HepG2 (cell line): ENCODE results near the gene CCDC33. TPM values are rescaled to one million over a fixed set of nuclear protein-coding genes. Genes with fewer than 3 reads are reported as not detected.

Experiments used
- ATAC-seq: fragments of 200-7000 bp; cut with Tn5 transposase; 3 replicates; pipeline ENCODE4 v1.9.1; 2020; ENCODE audit warnings: mild to moderate bottlenecking, moderate library complexity
- BruUV-seq: library from RNA; stranded (reverse); fragments of 400-500 nt; replicated peaks from 2 replicates; lab custom pipeline; 2021; lab: Mats Ljungman, UMichigan
- CTCF ChIA-PET: fragments of 300-600 bp; formaldehyde crosslinking; extraction: SDS; loops from one replicate; lab custom pipeline; 2021; ENCODE audit warnings: low total read pairs, inconsistent platforms, low intra/inter-chr PET ratio; lab: Yijun Ruan, JAX
- POLR2A ChIA-PET: fragments of 350-600 bp; sonication (Branson Sonifier 250); formaldehyde crosslinking; loops from one replicate; lab custom pipeline; 2020; ENCODE audit warnings: antibody characterized with exemption, inconsistent platforms; lab: Yijun Ruan, JAX
- DNase-seq: peaks from one replicate; pipeline ENCODE4 v3.0.0-alpha.2; 2015; ENCODE audit warnings: low spot score
- FAIRE-seq: peaks from 3 replicates; lab custom pipeline; 2011; peaks lifted over from hg19 to GRCh38; lab: Jason Lieb, UNC
- H2AFZ ChIP-seq: one replicate; pipeline ENCODE4 v1.6.1; 2011; ENCODE audit warnings: low read length, inconsistent platforms
- H3K27ac ChIP-seq: fragments of 300-600 bp; 3 replicates; pipeline ENCODE4 v1.8.0; 2011; ENCODE audit warnings: mixed run types, mild to moderate bottlenecking, mixed read lengths, low read length, inconsistent platforms; ENCODE audit not compliant: insufficient read depth; ENCODE audit errors: extremely low read length
- H3K27me3 ChIP-seq, 2 experiments: fragments of 200-600 bp in 1 of 2; 2 replicates in 1 of 2; 3 replicates in 1 of 2; pipeline versions ENCODE4 v1.6.0 to v1.8.0; 2011; ENCODE audit warnings: low read length in 2 of 2, mild to moderate bottlenecking in 2 of 2, moderate library complexity in 2 of 2, inconsistent platforms in 1 of 2; ENCODE audit not compliant: insufficient read depth in 2 of 2, control insufficient read depth in 1 of 2
- H3K36me3 ChIP-seq, 2 experiments: fragments of 200-600 bp in 1 of 2; replicated peaks in 1 of 2; 2 replicates in 1 of 2; 3 replicates in 1 of 2; pipeline versions ENCODE4 v1.5.1 to v1.8.0; 2011; ENCODE audit warnings: low read length in 2 of 2, inconsistent platforms in 1 of 2; ENCODE audit not compliant: insufficient read depth in 2 of 2, control insufficient read depth in 1 of 2
- H3K4me1 ChIP-seq: 2 replicates; pipeline ENCODE4 v1.5.1; 2012; ENCODE audit warnings: low read length, inconsistent platforms; ENCODE audit not compliant: insufficient read depth
- H3K4me2 ChIP-seq: 2 replicates; pipeline ENCODE4 v1.6.0; 2011; ENCODE audit warnings: low read depth, low read length, inconsistent platforms
- H3K4me3 ChIP-seq, 3 experiments: fragments of 200-600 bp in 1 of 3; sonication (generic), shearing (Covaris generic) in 1 of 3; replicated peaks in 1 of 3; 2 replicates each; pipeline ENCODE4 v1.5.1; 2011 to 2016; ENCODE audit warnings: low read length in 3 of 3, inconsistent platforms in 2 of 3, low read depth in 2 of 3, mild to moderate bottlenecking in 2 of 3, control low read depth in 1 of 3, mixed read lengths in 1 of 3; ENCODE audit not compliant: insufficient read depth in 1 of 3
- H3K79me2 ChIP-seq: one replicate; pipeline ENCODE4 v1.6.1; 2011; ENCODE audit warnings: low read length, inconsistent platforms; ENCODE audit not compliant: insufficient read depth
- H3K9ac ChIP-seq: 2 replicates; pipeline ENCODE4 v1.6.0; 2011; ENCODE audit warnings: mild to moderate bottlenecking, low read depth, low read length, inconsistent platforms; ENCODE audit not compliant: insufficient read depth
- H3K9me3 ChIP-seq: 2 replicates; pipeline ENCODE4 v1.5.1; 2012; ENCODE audit warnings: mild to moderate bottlenecking, low read length
- H4K20me1 ChIP-seq: 2 replicates; pipeline ENCODE4 v1.6.0; 2011; ENCODE audit warnings: inconsistent platforms, mild to moderate bottlenecking, low read length, moderate library complexity; ENCODE audit not compliant: insufficient read depth
- GABPA ChIP-seq, 2 experiments: IDR thresholded peaks; 2 replicates each; pipeline ENCODE4 v1.6.1; 2011 to 2016; ENCODE audit warnings: low read depth in 2 of 2, low read length in 1 of 2, missing biosample characterization in 1 of 2, missing genetic modification characterization in 1 of 2
- HOXD1 ChIP-seq: sonication (generic); formaldehyde crosslinking; IDR thresholded peaks from 2 replicates; pipeline ENCODE4 v1.5.0; 2020; ENCODE audit warnings: missing genetic modification reagents
- POLR2G ChIP-seq: fragments of 200-400 bp; formaldehyde crosslinking; IDR thresholded peaks from 2 replicates; pipeline ENCODE4 v1.6.1; 2018; ENCODE audit warnings: mild to moderate bottlenecking, low read depth, low read length, moderate library complexity
- RORA ChIP-seq: sonication (generic); formaldehyde crosslinking; IDR thresholded peaks from 2 replicates; pipeline ENCODE4 v1.5.0; 2020; ENCODE audit warnings: mild to moderate bottlenecking, missing genetic modification reagents, moderate library complexity
- SMC3 ChIP-seq: IDR thresholded peaks from 2 replicates; pipeline ENCODE4 v1.6.1; 2011; ENCODE audit warnings: low read length, improper control_type of control experiment
- TCF12 ChIP-seq, 2 experiments: fragments of 450-650 bp in 1 of 2; sonication (generic) in 1 of 2; formaldehyde crosslinking in 1 of 2; IDR thresholded peaks; 2 replicates each; pipeline versions ENCODE4 v1.6.1 to v1.8.0; 2017 to 2022; ENCODE audit warnings: antibody characterized with exemption in 1 of 2, mild to moderate bottlenecking in 1 of 2, missing genetic modification reagents in 1 of 2, moderate library complexity in 1 of 2
- ZBTB1 ChIP-seq: sonication (generic); formaldehyde crosslinking; IDR thresholded peaks from 2 replicates; pipeline ENCODE4 v1.4.0; 2020; ENCODE audit warnings: missing genetic modification reagents, borderline replicate concordance
- ZBTB38 ChIP-seq: sonication (generic); formaldehyde crosslinking; IDR thresholded peaks from 2 replicates; pipeline ENCODE4 v1.5.1; 2020; ENCODE audit warnings: mild to moderate bottlenecking, missing genetic modification reagents
- ZNF24 ChIP-seq: fragments of 450-650 bp; IDR thresholded peaks from 2 replicates; pipeline ENCODE4 v1.6.1; 2017; ENCODE audit warnings: antibody characterized with exemption, mild to moderate bottlenecking
- ZNF790 ChIP-seq: sonication (generic); formaldehyde crosslinking; IDR thresholded peaks from 2 replicates; pipeline ENCODE4 v1.8.0; 2022; ENCODE audit warnings: missing genetic modification reagents, mild to moderate bottlenecking, borderline replicate concordance
- WGBS: methylation state at CpG from one replicate; pipeline ENCODE4 v1.1.6; 2017; ENCODE audit warnings: low lambda C conversion rate; 5-methylcytosine and 5-hydroxymethylcytosine counted together
- in situ Hi-C: cut with HindIII; loops from 2 replicates; pipeline ENCODE4 v1.10.0; 2017; ENCODE audit warnings: low pct_unique_long_range_greater_than_20kb; ENCODE audit not compliant: extremely low pct_ligation_motif_present
- intact Hi-C: fragments of 100-400 bp; cut with micrococcal nuclease; formaldehyde crosslinking; loops from one replicate; pipeline ENCODE4 v1.10.0; 2022; ENCODE audit not compliant: unreplicated experiment
- polyA plus RNA-seq, 8 experiments: library from polyadenylated mRNA; depleted of rRNA in 3 of 8; stranded (reverse) in 7 of 8; unstranded in 1 of 8; fragments of >200 nt; fragmentation: Illumina TruSeq in 4 of 8; extraction: Trizol in 4 of 8; gene quantifications; 2 replicates each; pipeline versions ENCODE4 v1.2.1 to v1.2.3, GENCODE V29; 2011 to 2016; ENCODE audit warnings: low read depth in 4 of 8, missing spikeins in 1 of 8, mixed read lengths in 1 of 8; ENCODE audit not compliant: insufficient read depth in 1 of 8
- total RNA-seq, 5 experiments: library from RNA; depleted of rRNA; stranded (reverse); fragments of >200 nt; fragmentation: Illumina TruSeq; extraction: Trizol; gene quantifications; 2 replicates each; pipeline ENCODE4 v1.2.3, GENCODE V29; 2016; ENCODE audit warnings: low read depth in 1 of 5
- TF ChIP-seq, protein P1 (sequence below): sonication (generic); formaldehyde crosslinking; IDR thresholded peaks from 2 replicates; pipeline ENCODE4 v1.4.0; 2020; ENCODE audit warnings: missing genetic modification reagents
- TF ChIP-seq, protein P2 (sequence below), 2 experiments: fragments of 450-650 bp in 1 of 2; sonication (generic) in 1 of 2; formaldehyde crosslinking; IDR thresholded peaks; 2 replicates each; pipeline versions ENCODE4 v1.5.0 to v1.8.0; 2020 to 2022; ENCODE audit warnings: mild to moderate bottlenecking in 1 of 2, missing genetic modification reagents in 1 of 2
- TF ChIP-seq, protein P3 (sequence below): sonication (generic); formaldehyde crosslinking; IDR thresholded peaks from 2 replicates; pipeline ENCODE4 v1.4.0; 2020; ENCODE audit warnings: missing genetic modification reagents
- TF ChIP-seq, protein P4 (sequence below): IDR thresholded peaks from 2 replicates; pipeline ENCODE4 v1.6.1; 2012; ENCODE audit warnings: inconsistent platforms

Gene CCDC33
- total and polyA plus RNA-seq, 2 of the 13 experiments (the other 11 are each of a cell fraction or from before 2014, with no cell fraction given), result 0.30 TPM; not detected in 1

DNA sequence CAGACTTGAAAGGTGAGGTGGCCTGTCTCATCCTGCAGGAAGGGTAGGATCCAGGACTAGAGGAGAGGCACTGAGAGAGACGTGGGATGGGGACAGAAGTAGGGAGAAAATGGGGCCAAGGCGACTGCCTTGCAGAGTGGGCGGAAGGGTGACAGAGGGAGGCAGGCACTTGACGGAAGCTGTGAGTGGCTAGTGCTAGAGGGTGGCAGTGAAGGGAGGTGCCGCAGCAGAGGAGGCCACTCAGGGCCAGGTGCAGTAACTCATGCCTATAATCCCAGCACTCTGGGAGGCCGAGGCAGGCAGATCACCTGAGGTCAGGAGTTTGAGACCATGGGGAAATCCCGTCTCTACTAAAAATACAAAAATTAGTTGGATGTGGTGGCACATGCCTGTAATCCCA is 7.3 kb downstream of the CCDC33 start:
- intact Hi-C loops, result no loop called here
- no peak for ATAC-seq
- H3K27me3 ChIP-seq, result peaks cover 4 to 34% of the 10 kb centered on the region in 2 experiments
- H3K27ac ChIP-seq, result no peak overlapping the region
- no peak overlapping the region for H3K4me3 ChIP-seq
- WGBS, result 27% methylated on average over 7 of the region's 7 CpGs
- no peak overlapping the region for H2AFZ ChIP-seq
- TF ChIP-seq SMC3, result no peak
- TF ChIP-seq, protein P1, sequence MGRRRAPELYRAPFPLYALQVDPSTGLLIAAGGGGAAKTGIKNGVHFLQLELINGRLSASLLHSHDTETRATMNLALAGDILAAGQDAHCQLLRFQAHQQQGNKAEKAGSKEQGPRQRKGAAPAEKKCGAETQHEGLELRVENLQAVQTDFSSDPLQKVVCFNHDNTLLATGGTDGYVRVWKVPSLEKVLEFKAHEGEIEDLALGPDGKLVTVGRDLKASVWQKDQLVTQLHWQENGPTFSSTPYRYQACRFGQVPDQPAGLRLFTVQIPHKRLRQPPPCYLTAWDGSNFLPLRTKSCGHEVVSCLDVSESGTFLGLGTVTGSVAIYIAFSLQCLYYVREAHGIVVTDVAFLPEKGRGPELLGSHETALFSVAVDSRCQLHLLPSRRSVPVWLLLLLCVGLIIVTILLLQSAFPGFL (CRISPR knock-in tag), result no peak
- no peak for FAIRE-seq
- no peaks in the 10 kb centered on the region for H3K36me3 ChIP-seq
- in situ Hi-C loops, result no loop called here
- H3K4me1 ChIP-seq, result peaks cover 13% of the 10 kb centered on the region; the same call in 1 of the 2 replicates
- no peaks in the 10 kb centered on the region for H3K79me2 ChIP-seq
- no peak for DNase-seq
- no peak overlapping the region for H3K9ac ChIP-seq
- no peaks in the 10 kb centered on the region for H4K20me1 ChIP-seq
- CTCF ChIA-PET, result no interaction called here
- POLR2A ChIA-PET, result no interaction called here
- H3K9me3 ChIP-seq, result no peaks in the 10 kb centered on the region
- H3K4me2 ChIP-seq, result no peak overlapping the region
- no TSS peak for BruUV-seq

DNA sequence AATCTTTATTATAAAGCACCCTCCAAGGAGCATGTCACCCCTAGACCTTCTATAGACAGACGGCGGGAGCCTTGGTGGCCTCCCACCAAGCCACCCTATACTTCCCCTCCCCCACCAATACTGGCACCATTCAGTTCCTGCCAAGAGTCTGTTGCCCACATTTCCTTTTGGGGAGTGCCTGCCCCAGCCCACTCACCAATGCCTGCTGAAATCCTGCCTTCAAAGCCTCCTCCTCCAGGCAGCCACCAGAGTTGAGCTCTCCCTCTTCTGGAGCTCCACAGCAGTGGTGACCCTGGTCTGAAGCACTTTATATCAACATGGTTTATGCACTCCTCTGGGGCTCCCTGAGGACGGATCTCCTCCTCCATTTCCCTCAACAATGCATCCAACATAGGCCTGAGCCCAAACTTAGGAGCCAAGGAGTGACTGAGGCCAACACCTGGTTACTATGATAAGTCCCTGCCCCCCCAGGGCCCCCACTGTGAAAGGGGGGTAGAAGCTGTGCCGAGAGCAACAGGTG is 8.8 kb downstream of the CCDC33 start:
- Histone ChIP-seq H3K79me2 (no peaks in the 10 kb centered on the region), H4K20me1 (no peaks in the 10 kb centered on the region), H3K4me1 (peaks cover 13% of the 10 kb centered on the region; the same call in 1 of the 2 replicates), H3K4me2 (no peak overlapping the region), H3K4me3 (no peak overlapping the region), H3K36me3 (no peaks in the 10 kb centered on the region), H3K9ac (no peak overlapping the region), H3K27me3 (peaks cover 2 to 35% of the 10 kb centered on the region in 2 experiments; a peak in 4 of 5 replicates), H2AFZ (no peak overlapping the region), H3K27ac (no peak overlapping the region), H3K9me3 (no peaks in the 10 kb centered on the region)
- CTCF ChIA-PET, result no interaction called here
- no peak for DNase-seq
- in situ Hi-C loops (no loop called here), intact Hi-C loops (no loop called here)
- POLR2A ChIA-PET, result no interaction called here
- 6% methylated on average over 3 of the region's 4 CpGs for WGBS
- no TSS peak for BruUV-seq
- no peak for ATAC-seq
- FAIRE-seq, result no peak
- TF ChIP-seq HOXD1 (CRISPR knock-in tag), result no peak
- no peak for TF ChIP-seq GABPA (IDR thresholded peaks at IDR 0.05; ENCODE audit: low read depth, low read length)
- TF ChIP-seq GABPA (CRISPR knock-in tag; IDR thresholded peaks at IDR 0.05; ENCODE audit: low read depth), result no peak
- no peak for TF ChIP-seq TCF12 (IDR thresholded peaks at IDR 0.05)
- no peak for TF ChIP-seq TCF12 (CRISPR knock-in tag; IDR thresholded peaks at IDR 0.05)
- no peak for TF ChIP-seq RORA (CRISPR knock-in tag)
- TF ChIP-seq, protein P2, sequence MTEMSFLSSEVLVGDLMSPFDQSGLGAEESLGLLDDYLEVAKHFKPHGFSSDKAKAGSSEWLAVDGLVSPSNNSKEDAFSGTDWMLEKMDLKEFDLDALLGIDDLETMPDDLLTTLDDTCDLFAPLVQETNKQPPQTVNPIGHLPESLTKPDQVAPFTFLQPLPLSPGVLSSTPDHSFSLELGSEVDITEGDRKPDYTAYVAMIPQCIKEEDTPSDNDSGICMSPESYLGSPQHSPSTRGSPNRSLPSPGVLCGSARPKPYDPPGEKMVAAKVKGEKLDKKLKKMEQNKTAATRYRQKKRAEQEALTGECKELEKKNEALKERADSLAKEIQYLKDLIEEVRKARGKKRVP (CRISPR knock-in tag; IDR thresholded peaks at IDR 0.05), result no peak
- TF ChIP-seq POLR2G, result no peak
- TF ChIP-seq ZBTB1 (CRISPR knock-in tag), result no peak
- no peak for TF ChIP-seq ZNF790 (CRISPR knock-in tag)
- TF ChIP-seq, protein P3, sequence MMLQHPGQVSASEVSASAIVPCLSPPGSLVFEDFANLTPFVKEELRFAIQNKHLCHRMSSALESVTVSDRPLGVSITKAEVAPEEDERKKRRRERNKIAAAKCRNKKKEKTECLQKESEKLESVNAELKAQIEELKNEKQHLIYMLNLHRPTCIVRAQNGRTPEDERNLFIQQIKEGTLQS (CRISPR knock-in tag), result no peak
- TF ChIP-seq, protein P4, sequence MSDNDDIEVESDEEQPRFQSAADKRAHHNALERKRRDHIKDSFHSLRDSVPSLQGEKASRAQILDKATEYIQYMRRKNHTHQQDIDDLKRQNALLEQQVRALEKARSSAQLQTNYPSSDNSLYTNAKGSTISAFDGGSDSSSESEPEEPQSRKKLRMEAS, result no peak
- TF ChIP-seq ZBTB38 (CRISPR knock-in tag), result no peak
- no peak for TF ChIP-seq ZNF24
